Esophagus muscularis mucosa (tissue), 4 donors: ENCODE measurements around the gene SATL1. TPM values are rescaled to one million over a fixed set of nuclear protein-coding genes. Genes with fewer than 3 reads are reported as not detected.

Experiments
- DNase-seq: peaks from one replicate; pipeline ENCODE4 v3.0.0-alpha.2; 2017; ENCODE audit errors: extremely low spot score
- H3K27ac ChIP-seq, 4 donors: fragments of 200-600 bp; sonication (generic); replicated peaks in 1 of 4; 1 replicate in 3 of 4; 2 replicates in 1 of 4; pipeline ENCODE4 v1.5.1; 2016 to 2019; ENCODE audit warnings: mild to moderate bottlenecking in 1 of 4
- H3K27me3 ChIP-seq, 4 donors: fragments of 200-600 bp; sonication (generic); one replicate each; pipeline versions ENCODE4 v1.5.1 to v1.6.0; 2016 to 2019
- H3K36me3 ChIP-seq, 4 donors: fragments of 200-600 bp; sonication (generic); one replicate each; pipeline ENCODE4 v1.5.1; 2016 to 2019
- H3K4me1 ChIP-seq, 4 donors: fragments of 200-600 bp; sonication (generic); one replicate each; pipeline ENCODE4 v1.5.1; 2016 to 2019
- H3K4me3 ChIP-seq, 4 donors: fragments of 200-600 bp; sonication (generic); 1 replicate in 2 of 4; 2 replicates in 2 of 4; pipeline ENCODE4 v1.5.1; 2016 to 2019; ENCODE audit warnings: mild to moderate bottlenecking in 4 of 4, moderate library complexity in 1 of 4
- H3K9me3 ChIP-seq, 4 donors: fragments of 200-600 bp; sonication (generic); 1 replicate in 3 of 4; 2 replicates in 1 of 4; pipeline ENCODE4 v1.5.1; 2016 to 2019
- CTCF ChIP-seq, 3 experiments: fragments of 200-600 bp in 2 of 3; fragments of 450-650 bp in 1 of 3; sonication (generic) in 2 of 3; IDR thresholded peaks; one replicate each; pipeline ENCODE4 v1.5.1; 2017 to 2019; ENCODE audit warnings: antibody characterized with exemption in 3 of 3, mild to moderate bottlenecking in 2 of 3, moderate library complexity in 1 of 3
- EP300 ChIP-seq: sonication (generic); formaldehyde crosslinking; IDR thresholded peaks from one replicate; pipeline ENCODE4 v1.6.1; 2017; ENCODE audit warnings: antibody characterized with exemption
- POLR2A ChIP-seq: fragments of 450-650 bp; IDR thresholded peaks from one replicate; pipeline ENCODE4 v1.6.1; 2017; ENCODE audit warnings: antibody characterized with exemption, moderate library complexity, mild to moderate bottlenecking, low read depth
- POLR2AphosphoS5 ChIP-seq, 2 donors: sonication (generic); formaldehyde crosslinking; IDR thresholded peaks; one replicate each; pipeline ENCODE4 v1.6.1; 2017; ENCODE audit warnings: antibody characterized with exemption in 2 of 2
- WGBS: methylation state at CpG from one replicate; pipeline ENCODE4 v1.1.5; 2018; 5-methylcytosine and 5-hydroxymethylcytosine counted together
- intact Hi-C: fragments of 100-400 bp; cut with DNase I; formaldehyde crosslinking; loops from one replicate; pipeline ENCODE4 v1.15.1; 2023
- total RNA-seq, 4 donors: library from RNA; depleted of rRNA; stranded (reverse); fragments of >200 nt; gene quantifications; one replicate each; pipeline versions ENCODE4 v1.1.0 to v1.2.1, GENCODE V29; 2016

The SATL1 gene
- total RNA-seq, 4 donors from 2014 or later, result not detected

DNA sequence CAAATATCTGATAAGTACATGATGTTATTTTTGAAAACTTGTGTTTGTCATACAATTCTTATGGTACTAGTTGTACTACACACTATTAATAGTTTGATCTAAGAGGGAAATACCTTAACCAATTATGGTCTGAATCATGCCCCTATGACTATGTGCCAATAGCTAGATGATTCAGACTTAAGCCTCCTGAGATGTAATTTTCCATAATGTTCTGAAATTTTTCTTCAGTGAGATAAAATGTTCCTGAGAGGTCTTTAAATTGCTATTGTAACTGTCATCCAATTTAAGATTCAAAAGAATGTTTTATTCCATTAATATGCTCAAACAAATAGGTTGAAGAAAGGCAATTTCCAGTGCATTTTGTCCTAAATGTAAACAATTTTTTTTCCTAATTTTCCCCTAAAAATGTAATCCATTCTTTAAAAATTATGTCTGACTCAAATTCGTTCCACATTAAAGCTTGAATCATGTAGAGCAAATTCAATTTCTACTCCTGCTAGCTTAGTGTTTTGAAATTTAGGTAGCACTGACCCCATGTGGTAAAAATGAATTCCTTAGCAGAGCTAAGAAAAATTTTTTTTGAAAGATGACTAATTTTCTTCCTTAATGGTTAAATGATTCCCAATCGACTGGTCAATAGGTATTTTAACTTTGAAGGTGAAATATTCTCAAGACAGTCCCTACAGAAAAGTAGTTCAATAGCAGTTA is 190.8 kb downstream of the SATL1 start:
- H3K27me3 ChIP-seq, result peaks cover 0 to 4% (median 0%) of the 10 kb centered on the region in 4 donors
- no peak overlapping the region for H3K4me3 ChIP-seq
- H3K4me1 ChIP-seq, result peaks cover 0 to 23% (median 4%) of the 10 kb centered on the region in 4 donors
- TF ChIP-seq POLR2AphosphoS5 (IDR thresholded peaks at IDR 0.05) (peak in 1 of 2 donors; percentile 33), CTCF (IDR thresholded peaks at IDR 0.05) (peak; percentile 37 to 52 (median 41)), EP300 (no peak)
- 30% methylated on average over 2 of the region's 2 CpGs for WGBS
- H3K36me3 ChIP-seq, result no peaks in the 10 kb centered on the region
- peak overlapping the region in 3 of 4 donors; percentile 26 to 63 (median 57) for H3K27ac ChIP-seq
- no peak for DNase-seq
- intact Hi-C loops, result loop anchor here (5.0 kb wide), 1 partner anchor 325 kb away; no protein-coding TSS in a partner anchor
- no peaks in the 10 kb centered on the region for H3K9me3 ChIP-seq

GRCh38 chrX:85052205-85052604 is 191.4 kb downstream of the SATL1 start:
- peaks cover 0 to 4% (median 0%) of the 10 kb centered on the region in 4 donors for H3K27me3 ChIP-seq
- DNase-seq, result no peak
- H3K4me1 ChIP-seq, result peaks cover 0 to 23% (median 4%) of the 10 kb centered on the region in 4 donors
- H3K27ac ChIP-seq, result peak overlapping the region in 3 of 4 donors; percentile 39 to 63 (median 57)
- no peaks in the 10 kb centered on the region for H3K9me3 ChIP-seq
- intact Hi-C loops, result loop anchor here (5.0 kb wide), 1 partner anchor 325 kb away; no protein-coding TSS in a partner anchor
- 51% methylated on average over 3 of the region's 3 CpGs for WGBS
- no peak overlapping the region for H3K4me3 ChIP-seq
- no peaks in the 10 kb centered on the region for H3K36me3 ChIP-seq
- no peak for TF ChIP-seq POLR2AphosphoS5 (IDR thresholded peaks at IDR 0.05)
- TF ChIP-seq CTCF (IDR thresholded peaks at IDR 0.05), result no peak
- no peak for TF ChIP-seq EP300

DNA sequence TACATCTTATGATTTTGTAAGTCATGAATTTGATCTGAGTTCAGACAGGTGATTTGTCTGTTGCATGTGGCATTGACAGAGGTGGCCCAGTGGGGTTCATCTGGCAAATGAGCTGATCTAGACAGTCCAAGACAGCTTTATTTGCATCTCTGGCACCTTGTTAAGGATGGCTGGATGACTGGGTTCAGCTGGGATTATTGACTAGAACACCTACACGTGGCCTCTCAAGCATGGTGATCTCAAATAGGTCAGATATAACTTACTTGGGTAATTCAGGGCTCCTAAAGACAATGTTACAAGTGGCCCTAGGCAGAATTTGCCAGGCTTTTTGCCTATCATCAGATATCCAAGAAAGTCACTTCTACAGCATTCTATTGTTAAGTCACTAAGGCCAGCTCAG is 192.0 kb downstream of the SATL1 start:
- TF ChIP-seq EP300, result no peak
- TF ChIP-seq POLR2A, result no peak
- no peak for TF ChIP-seq CTCF (IDR thresholded peaks at IDR 0.05)
- no peak for TF ChIP-seq POLR2AphosphoS5 (IDR thresholded peaks at IDR 0.05)
- WGBS, result 64% methylated on average over 1 of the region's 1 CpG
- Histone ChIP-seq H3K27ac (peak overlapping the region in 3 of 4 donors; percentile 39 to 63 (median 57)), H3K27me3 (peaks cover 0 to 4% (median 0%) of the 10 kb centered on the region in 4 donors), H3K4me1 (peaks cover 0 to 23% (median 4%) of the 10 kb centered on the region in 4 donors), H3K36me3 (no peaks in the 10 kb centered on the region), H3K4me3 (no peak overlapping the region), H3K9me3 (no peaks in the 10 kb centered on the region)
- intact Hi-C loops, result loop anchor here (5.0 kb wide), 1 partner anchor 324 kb away; no protein-coding TSS in a partner anchor
- no peak for DNase-seq

Other genes with a start within 250 kb of the SATL1 start
- 10 to 100 TPM; 14.9 to 22.9 (median 20.5) TPM for gene APOOL, start 239.9 kb downstream of the SATL1 start, total RNA-seq
- gene ZNF711, start 212 bp upstream of the SATL1 start, total RNA-seq, result under 1 TPM; 0.50 to 0.86 (median 0.80) TPM
- gene POF1B, start 135.9 kb upstream of the SATL1 start, total RNA-seq, result under 1 TPM; under 0.01 to 0.50 (median 0.34) TPM